Astrocyte (in vitro differentiated cells and primary cell): Measurements from ENCODE around the gene DUSP1.

Experiments used
- CTCF ChIP-seq: IDR thresholded peaks from 2 replicates; pipeline ENCODE4 v1.5.1; 2011; ENCODE audit warnings: low read depth, mild to moderate bottlenecking, inconsistent platforms, low read length, moderate library complexity; ENCODE audit not compliant: insufficient read depth
- EZH2 ChIP-seq: IDR thresholded peaks from 2 replicates; pipeline ENCODE4 v1.6.1; 2012; ENCODE audit warnings: mild to moderate bottlenecking, low read length, inconsistent platforms; ENCODE audit not compliant: insufficient read depth

- no peak for TF ChIP-seq CTCF
- no peak for TF ChIP-seq EZH2
Measured at GRCh38 chr5:172807766-172808311, 36.8 kb upstream of the DUSP1 start.
